HG03108 (cell line): ENCODE data around the gene DNAJC18.

ENCODE experiments used
- ATAC-seq: cut with Tn5 transposase; IDR thresholded peaks from one replicate; pipeline ENCODE4 v1.9.1; 2021; ENCODE audit warnings: moderate library complexity; ENCODE audit not compliant: unreplicated experiment

Gene DNAJC18

DNA sequence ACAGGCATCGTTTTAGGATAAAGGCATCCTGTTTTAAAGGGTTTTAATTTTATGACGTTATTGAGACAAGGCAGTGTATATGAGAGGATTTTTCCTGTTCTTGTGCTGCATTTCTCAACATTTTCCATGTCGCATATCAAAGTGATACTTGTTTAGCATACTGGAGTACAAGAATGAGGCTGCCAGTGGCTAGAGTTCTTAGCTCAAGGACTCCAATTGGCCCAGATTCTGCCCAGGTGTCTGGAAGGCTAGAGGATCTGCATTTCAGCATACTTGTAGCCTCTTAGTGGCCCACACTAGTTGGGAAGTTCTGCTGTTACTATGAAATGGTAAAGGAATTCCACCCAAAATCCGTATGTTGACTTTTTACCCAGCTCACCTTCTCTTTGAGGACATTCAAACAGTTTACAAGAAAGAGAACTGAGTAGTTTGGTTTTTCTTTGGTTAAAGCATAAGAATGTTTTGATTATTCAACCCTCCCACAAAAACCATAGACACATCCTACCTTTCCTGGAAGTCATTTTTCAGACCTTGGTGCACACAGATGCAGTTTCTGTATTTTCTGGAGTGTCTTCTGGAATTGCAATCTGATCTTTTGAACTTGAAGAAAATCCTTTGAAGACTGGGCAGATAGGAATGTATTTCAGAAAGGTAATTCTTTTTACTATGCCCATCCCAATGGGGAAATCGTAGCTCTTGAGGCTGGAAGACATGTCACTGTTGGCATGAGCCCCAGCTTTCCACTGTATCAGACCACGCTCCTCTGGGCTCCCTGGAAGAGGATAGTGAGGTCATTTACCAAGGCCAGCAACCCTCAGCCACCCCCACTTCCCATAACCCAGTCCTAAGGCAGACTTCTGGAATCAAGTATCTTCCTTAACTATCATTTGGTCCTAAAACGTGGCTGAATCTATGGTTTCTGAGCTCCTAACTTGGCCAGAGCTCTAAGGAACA, 67.6 kb downstream of the DNAJC18 start:
- no peak for ATAC-seq

- no peak for ATAC-seq
These were observed 70.1 kb downstream of the DNAJC18 start for GRCh38 chr5:139369181-139369580.

DNA sequence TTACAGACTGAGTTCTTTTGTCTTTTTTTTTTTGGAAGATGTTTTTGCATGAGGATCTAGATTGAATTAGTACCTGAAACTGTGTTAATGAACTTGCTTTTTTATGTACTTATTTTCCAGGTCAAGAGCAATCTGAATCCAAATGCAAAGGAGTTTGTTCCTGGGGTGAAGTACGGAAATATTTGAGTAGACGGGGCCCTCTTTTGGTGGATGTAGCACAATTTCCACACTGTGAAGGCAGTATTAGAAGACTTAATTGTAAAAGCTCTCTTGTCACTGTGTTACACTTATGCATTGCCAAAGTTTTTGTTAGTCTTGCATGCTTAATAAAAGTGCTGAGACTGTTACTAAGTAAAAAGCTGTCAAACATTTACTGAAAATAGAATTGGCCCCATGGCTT, 70.7 kb downstream of the DNAJC18 start:
- ATAC-seq, result no peak

DNA sequence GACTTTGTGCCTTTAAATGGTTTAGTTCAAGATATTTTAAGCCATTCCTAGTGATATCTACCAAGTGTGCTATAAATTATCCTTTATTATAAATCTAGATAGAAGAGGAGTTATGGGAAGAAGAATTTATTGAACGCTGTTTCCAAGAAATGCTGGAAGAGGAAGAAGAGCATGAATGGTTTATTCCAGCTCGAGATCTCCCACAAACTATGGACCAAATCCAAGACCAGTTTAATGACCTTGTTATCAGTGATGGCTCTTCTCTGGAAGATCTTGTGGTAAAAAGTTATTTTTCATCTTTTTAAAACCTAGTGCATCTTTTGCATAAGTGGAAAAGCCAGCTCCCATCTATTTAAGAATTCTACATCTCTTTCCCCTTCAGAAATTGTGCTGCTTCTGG, 74.9 kb downstream of the DNAJC18 start:
- no peak for ATAC-seq

DNA sequence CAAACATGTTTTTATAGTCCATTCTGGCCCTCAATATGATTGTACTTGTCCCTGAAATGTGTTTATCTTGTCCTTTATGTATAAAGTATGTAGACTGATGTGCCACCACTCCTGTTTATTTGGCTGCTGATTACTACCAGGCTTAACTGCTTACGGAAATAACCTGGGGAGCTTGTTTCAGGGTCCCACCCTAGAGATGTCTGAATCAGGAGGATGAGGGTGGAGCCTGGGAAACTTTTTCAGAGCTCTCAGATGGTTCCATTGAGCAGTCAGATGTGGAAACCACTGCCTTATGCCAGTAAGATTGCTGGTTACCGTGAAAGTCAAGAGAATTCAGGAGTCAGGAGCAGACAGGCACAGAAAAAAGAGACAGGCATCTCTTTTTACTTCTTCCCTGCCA, 75.4 kb downstream of the DNAJC18 start:
- no peak for ATAC-seq

DNA sequence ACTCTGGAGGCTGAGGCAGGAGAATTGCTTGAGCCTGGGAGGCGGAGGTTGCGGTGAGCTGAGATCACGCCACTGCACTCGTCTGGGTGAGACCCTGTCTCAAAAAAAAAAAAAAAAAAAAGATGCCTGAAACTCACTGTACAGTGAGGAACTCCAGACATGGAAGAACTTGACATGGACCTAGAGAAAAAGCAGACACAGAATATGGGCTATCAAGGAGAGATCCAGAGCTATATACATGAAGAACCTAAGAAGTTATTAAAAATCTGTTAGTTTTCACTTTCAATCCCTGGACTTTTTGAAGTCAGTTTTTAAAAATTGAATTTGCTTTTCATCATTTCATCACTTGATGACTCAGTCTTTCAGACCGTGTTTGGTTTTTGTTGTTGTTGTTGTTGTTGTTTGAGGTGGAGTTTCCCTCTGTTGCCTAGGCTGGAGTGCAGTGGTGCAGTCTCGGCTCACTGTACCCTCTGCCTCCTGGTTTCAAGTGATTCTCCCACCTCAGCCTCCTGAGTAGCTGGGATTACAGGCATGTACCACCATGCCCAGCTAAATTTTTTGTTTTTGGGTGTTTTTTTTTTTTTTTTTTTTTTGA, 77.4 kb downstream of the DNAJC18 start:
- ATAC-seq, result no peak

GRCh38 chr5:139360384-139360783, 78.9 kb downstream of the DNAJC18 start:
- no peak for ATAC-seq
